GM10266 (cell line): ENCODE results near the gene PAPPA2.
"Not testable (repeated sequence)": the region's sequence is repeated elsewhere in the genome, so short reads cannot be mapped to it uniquely, and the experiment has no call there.

Experiments
- DNase-seq: peaks from one replicate; pipeline ENCODE4 v3.0.0; 2012; ENCODE audit errors: extremely low spot score
- CTCF ChIP-seq: IDR thresholded peaks from 2 replicates; pipeline ENCODE4 v1.5.1; 2012; ENCODE audit warnings: mild to moderate bottlenecking, low read depth; ENCODE audit not compliant: control insufficient read depth, insufficient read depth; ENCODE audit errors: missing control alignments

Gene PAPPA2

GRCh38 chr1:176462674-176463378 lies at the start of gene PAPPA2:
Gene PAPPA2, plus strand, starts transcription at chr1:176463175. Its CDS starts 93,148 bp downstream, at chr1:176556323.
- no peak for TF ChIP-seq CTCF
- no peak for DNase-seq

GRCh38 chr1:176416777-176417176 lies 46.2 kb upstream of the PAPPA2 start:
- no peak for TF ChIP-seq CTCF
- DNase-seq = no peak

GRCh38 chr1:176419608-176420007 lies 43.4 kb upstream of the PAPPA2 start:
- not testable (repeated sequence) for DNase-seq

GRCh38 chr1:176434234-176434633 lies 28.7 kb upstream of the PAPPA2 start:
- DNase-seq = no peak
- TF ChIP-seq CTCF = no peak

GRCh38 chr1:176436251-176436650 lies 26.7 kb upstream of the PAPPA2 start:
- DNase-seq = no peak
- no peak for TF ChIP-seq CTCF

GRCh38 chr1:176440176-176440575 lies 22.8 kb upstream of the PAPPA2 start:
- no peak for DNase-seq

GRCh38 chr1:176444286-176444685 lies 18.7 kb upstream of the PAPPA2 start:
- TF ChIP-seq CTCF = no peak
- no peak for DNase-seq

More at GRCh38 chr1:176440176-176440575, 22.8 kb upstream of the PAPPA2 start:
- no peak for TF ChIP-seq CTCF

- DNase-seq = no peak
- no peak for TF ChIP-seq CTCF
These were observed 17.6 kb upstream of the PAPPA2 start for GRCh38 chr1:176445402-176445801.
